ENCODE data around the gene AMDHD1.

AMDHD1 gene

DNA sequence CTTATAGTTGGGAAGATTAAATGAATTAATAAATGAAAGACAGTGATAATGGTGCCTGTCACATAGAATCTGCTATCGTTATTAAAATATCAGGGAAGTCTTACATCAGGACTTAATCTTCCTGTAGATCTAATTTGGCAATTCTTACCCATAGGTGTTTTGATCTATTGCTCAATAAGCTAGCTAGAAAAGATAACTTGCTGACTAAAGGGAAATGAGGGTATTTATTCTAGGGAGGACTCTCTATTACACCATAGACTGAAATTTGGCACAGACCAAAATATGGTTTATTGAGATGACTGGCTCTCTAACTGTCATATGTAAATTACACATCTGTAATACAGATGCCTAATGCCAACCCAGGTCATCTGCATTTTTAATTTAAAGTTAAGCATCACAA, 41.6 kb downstream of the AMDHD1 start:
- Histone ChIP-seq H3K9ac (ENCODE audit: insufficient read length) (no peak overlapping the region), H3K27ac (no peak overlapping the region), H3K4me3 (no peak overlapping the region), H3K9me3 (ENCODE audit: low read depth, low read length) (no peaks in the 10 kb centered on the region), H3K36me3 (ENCODE audit: insufficient read depth, low read length) (no peaks in the 10 kb centered on the region)
- no peak for DNase-seq (ENCODE audit: low read depth, low spot score)
- TF ChIP-seq POLR2AphosphoS5 (IDR thresholded peaks at IDR 0.05; ENCODE audit: borderline replicate concordance, low read depth, low read length) (no peak), FOXP2 (optimal IDR thresholded peaks at IDR 0.05; ENCODE audit: control extremely low read depth, extremely low read length, insufficient read depth) (no peak), EZH2 (IDR thresholded peaks at IDR 0.05) (no peak)

GRCh38 chr12:95986635-95987570, 43.8 kb downstream of the AMDHD1 start:
- Histone ChIP-seq H3K9ac (ENCODE audit: insufficient read length) (no peak overlapping the region), H3K9me3 (ENCODE audit: low read depth, low read length) (no peaks in the 10 kb centered on the region), H3K27ac (no peak overlapping the region), H3K36me3 (ENCODE audit: insufficient read depth, low read length) (no peaks in the 10 kb centered on the region), H3K4me3 (no peak overlapping the region)
- DNase-seq (ENCODE audit: low read depth, low spot score), result no peak
- TF ChIP-seq EZH2 (IDR thresholded peaks at IDR 0.05) (no peak), FOXP2 (optimal IDR thresholded peaks at IDR 0.05; ENCODE audit: control extremely low read depth, extremely low read length, insufficient read depth) (no peak), POLR2AphosphoS5 (IDR thresholded peaks at IDR 0.05; ENCODE audit: borderline replicate concordance, low read depth, low read length) (no peak)

GRCh38 chr12:95988506-95989275, 45.6 kb downstream of the AMDHD1 start:
- Histone ChIP-seq H3K9ac (ENCODE audit: insufficient read length) (no peak overlapping the region), H3K36me3 (ENCODE audit: insufficient read depth, low read length) (no peaks in the 10 kb centered on the region), H3K9me3 (ENCODE audit: low read depth, low read length) (no peaks in the 10 kb centered on the region), H3K27ac (no peak overlapping the region), H3K4me3 (no peak overlapping the region)
- no peak for TF ChIP-seq POLR2AphosphoS5 (IDR thresholded peaks at IDR 0.05; ENCODE audit: borderline replicate concordance, low read depth, low read length)
- TF ChIP-seq FOXP2 (optimal IDR thresholded peaks at IDR 0.05; ENCODE audit: control extremely low read depth, extremely low read length, insufficient read depth), result no peak
- TF ChIP-seq EZH2 (IDR thresholded peaks at IDR 0.05), result no peak
- DNase-seq (ENCODE audit: low read depth, low spot score), result no peak

DNA sequence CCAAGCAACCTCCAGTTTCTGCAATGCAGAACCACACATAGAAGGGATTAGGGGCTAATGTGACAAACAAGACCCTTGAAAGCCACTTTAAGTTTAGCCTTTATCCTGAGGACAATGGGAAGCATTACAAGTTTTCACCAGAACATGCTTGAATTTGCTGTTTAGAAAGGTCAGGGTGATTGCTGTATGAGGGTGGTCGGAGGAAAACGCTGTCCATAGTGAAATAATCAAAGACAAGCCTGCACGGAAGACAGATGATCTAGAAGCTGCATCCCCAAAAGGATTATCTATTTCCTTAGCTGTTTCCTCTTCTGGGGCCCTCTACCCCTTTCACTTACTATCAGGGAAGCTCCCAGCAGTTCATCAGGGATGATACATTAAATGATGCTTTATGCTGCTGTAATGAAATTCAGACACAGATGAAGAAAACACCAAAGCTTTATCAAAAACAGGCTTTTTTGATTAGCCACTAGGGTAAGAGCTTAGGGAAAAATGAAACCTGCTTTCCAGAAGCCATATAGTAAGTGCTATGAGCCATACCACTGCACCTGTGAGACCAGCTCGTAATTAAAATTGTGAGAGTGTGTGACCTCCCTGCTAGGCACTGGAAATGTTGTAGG, 46.5 kb downstream of the AMDHD1 start:
- H3K9ac ChIP-seq (ENCODE audit: insufficient read length), result no peak overlapping the region
- no peaks in the 10 kb centered on the region for H3K36me3 ChIP-seq (ENCODE audit: insufficient read depth, low read length)
- no peaks in the 10 kb centered on the region for H3K9me3 ChIP-seq (ENCODE audit: low read depth, low read length)
- H3K27ac ChIP-seq, result no peak overlapping the region
- no peak for TF ChIP-seq FOXP2 (optimal IDR thresholded peaks at IDR 0.05; ENCODE audit: control extremely low read depth, extremely low read length, insufficient read depth)
- no peak for TF ChIP-seq EZH2 (IDR thresholded peaks at IDR 0.05)
- no peak for TF ChIP-seq POLR2AphosphoS5 (IDR thresholded peaks at IDR 0.05; ENCODE audit: borderline replicate concordance, low read depth, low read length)
- no peak overlapping the region for H3K4me3 ChIP-seq
- no peak for DNase-seq (ENCODE audit: low read depth, low spot score)

DNA sequence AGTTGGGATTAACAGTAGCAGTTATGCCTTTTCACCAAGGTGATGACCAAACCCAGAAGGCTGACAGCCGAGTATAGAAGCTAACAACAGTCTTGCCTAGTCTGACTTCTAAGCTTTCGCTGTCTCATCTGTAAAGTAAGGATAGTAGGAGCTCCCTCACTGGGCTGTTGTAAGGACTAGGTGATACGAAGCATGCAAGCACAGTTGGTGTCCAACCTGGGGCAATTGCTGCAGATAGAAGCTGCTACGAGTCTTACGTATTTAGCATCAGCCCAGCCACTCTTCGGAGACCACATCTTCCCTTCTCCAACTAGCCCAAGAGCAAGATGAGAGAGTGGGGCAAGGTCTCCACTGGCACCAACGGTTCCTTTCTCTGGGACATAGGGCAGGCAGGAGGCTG, 47.0 kb downstream of the AMDHD1 start:
- Histone ChIP-seq H3K4me3 (no peak overlapping the region), H3K9me3 (ENCODE audit: low read depth, low read length) (no peaks in the 10 kb centered on the region), H3K36me3 (ENCODE audit: insufficient read depth, low read length) (no peaks in the 10 kb centered on the region), H3K9ac (ENCODE audit: insufficient read length) (no peak overlapping the region), H3K27ac (no peak overlapping the region)
- TF ChIP-seq FOXP2 (optimal IDR thresholded peaks at IDR 0.05; ENCODE audit: control extremely low read depth, extremely low read length, insufficient read depth) (no peak), POLR2AphosphoS5 (IDR thresholded peaks at IDR 0.05; ENCODE audit: borderline replicate concordance, low read depth, low read length) (no peak), EZH2 (IDR thresholded peaks at IDR 0.05) (no peak)
- no peak for DNase-seq (ENCODE audit: low read depth, low spot score)

DNA sequence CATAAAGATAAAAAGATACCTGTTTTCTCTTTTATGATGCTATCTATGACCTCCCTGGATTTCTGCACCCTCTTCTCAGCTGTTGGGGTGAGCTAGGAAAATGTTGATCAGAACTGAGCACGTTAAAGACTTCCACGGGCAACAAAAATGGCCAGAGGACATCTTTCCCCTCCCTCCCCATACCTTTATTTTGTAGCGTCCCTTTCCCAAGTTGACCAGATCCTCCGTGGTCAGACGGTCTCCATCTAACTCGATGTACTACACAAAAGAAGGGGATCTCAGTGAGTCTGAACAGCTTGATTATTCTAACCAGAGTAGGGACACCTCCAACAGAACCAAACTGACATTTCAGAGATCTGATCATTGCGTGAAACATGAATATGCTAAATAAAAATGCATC, 50.8 kb downstream of the AMDHD1 start:
- no peak overlapping the region for H3K9ac ChIP-seq (ENCODE audit: insufficient read length)
- no peaks in the 10 kb centered on the region for H3K36me3 ChIP-seq (ENCODE audit: insufficient read depth, low read length)
- no peak overlapping the region for H3K27ac ChIP-seq
- no peak for DNase-seq (ENCODE audit: low read depth, low spot score)
- no peaks in the 10 kb centered on the region for H3K9me3 ChIP-seq (ENCODE audit: low read depth, low read length)
- TF ChIP-seq POLR2AphosphoS5 (IDR thresholded peaks at IDR 0.05; ENCODE audit: borderline replicate concordance, low read depth, low read length) (no peak), FOXP2 (optimal IDR thresholded peaks at IDR 0.05; ENCODE audit: control extremely low read depth, extremely low read length, insufficient read depth) (no peak), EZH2 (IDR thresholded peaks at IDR 0.05) (no peak)
- H3K4me3 ChIP-seq, result no peak overlapping the region

- Histone ChIP-seq H3K4me3 (no peak overlapping the region), H3K9ac (ENCODE audit: insufficient read length) (no peak overlapping the region), H3K27ac (no peak overlapping the region), H3K9me3 (ENCODE audit: low read depth, low read length) (no peaks in the 10 kb centered on the region), H3K36me3 (ENCODE audit: insufficient read depth, low read length) (no peaks in the 10 kb centered on the region)
- TF ChIP-seq FOXP2 (optimal IDR thresholded peaks at IDR 0.05; ENCODE audit: control extremely low read depth, extremely low read length, insufficient read depth) (no peak), EZH2 (IDR thresholded peaks at IDR 0.05) (no peak), POLR2AphosphoS5 (IDR thresholded peaks at IDR 0.05; ENCODE audit: borderline replicate concordance, low read depth, low read length) (no peak)
- DNase-seq (ENCODE audit: low read depth, low spot score), result no peak
Measured at GRCh38 chr12:95994476-95994875, 51.3 kb downstream of the AMDHD1 start.
